SK-N-DZ (cell line): ENCODE measurements around the gene KCTD13.
A peak's percentile ranks its signal among the peaks of the same experiment; 100 is the strongest.
"Not testable (repeated sequence)": the region's sequence is repeated elsewhere in the genome, so short reads cannot be mapped to it uniquely, and the experiment has no call there.

ENCODE experiments used
- DNase-seq: peaks from one replicate; pipeline ENCODE4 v3.0.0-alpha.2; 2015; ENCODE audit warnings: low spot score

KCTD13 gene

GRCh38 chr16:29906520-29907244, 19.3 kb downstream of the KCTD13 start:
- DNase-seq = no peak

DNA sequence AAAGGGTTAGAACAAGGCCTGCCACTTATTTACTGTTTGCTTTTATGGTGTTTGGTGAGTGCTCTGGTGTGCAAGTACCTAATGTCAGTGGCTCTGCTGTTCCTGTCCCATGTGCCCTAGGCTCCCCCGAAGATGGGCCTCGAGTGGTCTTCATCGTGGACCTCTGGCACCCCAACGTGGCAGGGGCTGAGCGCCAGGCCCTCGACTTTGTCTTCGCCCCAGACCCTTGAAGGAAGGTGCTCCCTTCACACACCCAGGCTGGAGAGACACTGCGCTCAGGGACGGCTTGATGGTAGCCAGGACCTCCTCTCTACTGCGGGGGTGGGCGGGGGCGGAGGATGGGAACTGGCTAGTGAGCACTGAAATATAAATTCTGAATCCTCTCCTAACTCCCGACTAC, 20.4 kb downstream of the KCTD13 start:
- DNase-seq = no peak

DNA sequence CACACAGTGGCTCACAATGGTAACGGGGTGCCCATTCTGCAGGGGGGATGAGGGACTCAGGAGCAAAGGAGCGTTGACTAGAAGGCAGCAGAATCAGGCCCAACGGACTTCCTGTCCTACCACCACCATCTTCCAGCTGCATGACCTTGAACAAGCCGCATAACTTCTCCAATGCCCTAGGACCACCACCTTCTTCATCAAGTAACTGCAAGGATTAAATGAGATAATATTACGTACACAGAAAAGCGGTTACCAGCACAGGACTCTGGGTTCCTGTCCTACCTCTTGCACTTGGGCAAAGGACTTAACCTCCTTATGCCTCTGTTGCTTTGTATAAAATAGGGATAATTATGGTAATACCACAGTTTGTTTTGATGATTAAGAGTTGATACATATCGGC, 21.1 kb downstream of the KCTD13 start:
- no peak for DNase-seq

DNA sequence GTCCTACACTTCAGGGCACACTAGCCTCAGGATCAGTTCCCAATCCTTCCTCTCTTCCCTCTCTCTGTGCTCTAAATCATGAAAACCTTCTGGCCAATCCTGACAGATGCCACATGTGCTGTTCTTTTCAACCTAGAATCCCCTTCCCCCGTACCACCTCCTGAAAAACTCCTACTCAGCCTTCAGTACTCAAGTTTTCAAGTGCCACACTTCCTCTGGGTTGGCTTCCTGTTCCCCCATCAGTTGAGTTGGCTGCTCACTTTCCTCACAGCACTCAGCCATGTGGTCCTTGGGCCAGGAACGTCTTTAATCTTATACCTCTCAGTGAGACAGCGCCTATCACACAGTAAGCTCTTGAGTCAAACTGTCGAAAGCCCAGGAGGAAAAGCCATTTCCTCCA, 22.4 kb downstream of the KCTD13 start:
- DNase-seq = no peak

GRCh38 chr16:29901607-29901945, 24.4 kb downstream of the KCTD13 start:
- DNase-seq = no peak

DNA sequence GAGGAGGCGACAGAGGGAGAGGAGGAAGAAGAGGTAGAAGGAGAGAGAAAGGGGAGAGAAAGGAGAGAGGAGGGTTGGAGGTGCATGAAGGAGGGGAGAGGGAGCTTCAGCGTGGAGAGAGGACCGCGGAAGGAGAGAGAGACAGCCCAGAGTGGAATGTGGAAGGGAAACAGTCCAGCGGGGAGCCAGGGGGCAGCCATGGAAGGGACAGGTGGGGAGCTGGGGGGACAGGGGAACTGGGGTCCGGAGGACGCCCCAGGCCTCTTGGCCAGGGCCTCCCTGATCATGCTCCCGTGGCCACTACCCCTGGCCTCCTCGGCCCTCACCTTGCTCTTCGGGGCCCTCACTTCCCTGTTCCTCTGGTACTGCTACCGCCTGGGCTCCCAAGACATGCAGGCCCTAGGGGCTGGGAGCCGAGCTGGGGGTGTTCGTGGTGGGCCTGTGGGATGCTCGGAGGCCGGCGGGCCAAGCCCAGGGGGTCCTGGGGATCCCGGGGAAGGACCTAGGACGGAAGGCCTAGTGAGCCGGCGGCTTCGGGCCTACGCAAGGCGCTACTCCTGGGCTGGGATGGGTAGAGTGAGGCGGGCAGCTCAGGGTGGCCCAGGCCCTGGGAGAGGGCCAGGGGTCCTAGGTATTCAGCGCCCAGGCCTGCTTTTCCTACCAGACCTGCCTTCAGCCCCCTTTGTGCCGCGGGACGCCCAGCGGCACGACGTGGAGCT, 25.0 kb downstream of the KCTD13 start:
- peak; percentile 29 for DNase-seq

GRCh38 chr16:29900102-29900887, 25.7 kb downstream of the KCTD13 start, which contains the start of gene ASPHD1:
Gene ASPHD1 (plus strand): TSS chr16:29900488. CDS start chr16:29900972, 484 bp downstream.
- DNase-seq = peak; percentile 87

GRCh38 chr16:29899516-29900101, 26.4 kb downstream of the KCTD13 start, which contains the start of gene SEZ6L2:
Gene SEZ6L2 (minus strand): TSS chr16:29899550. CDS start chr16:29899019, 531 bp downstream.
- DNase-seq = peak; percentile 95

- DNase-seq = no peak
Observed at GRCh38 chr16:29898804-29899515, 27.1 kb downstream of the KCTD13 start.

GRCh38 chr16:29898135-29898803, 27.8 kb downstream of the KCTD13 start:
- no peak for DNase-seq

- no peak for DNase-seq
Observed at GRCh38 chr16:29897333-29897732, 28.7 kb downstream of the KCTD13 start.

DNA sequence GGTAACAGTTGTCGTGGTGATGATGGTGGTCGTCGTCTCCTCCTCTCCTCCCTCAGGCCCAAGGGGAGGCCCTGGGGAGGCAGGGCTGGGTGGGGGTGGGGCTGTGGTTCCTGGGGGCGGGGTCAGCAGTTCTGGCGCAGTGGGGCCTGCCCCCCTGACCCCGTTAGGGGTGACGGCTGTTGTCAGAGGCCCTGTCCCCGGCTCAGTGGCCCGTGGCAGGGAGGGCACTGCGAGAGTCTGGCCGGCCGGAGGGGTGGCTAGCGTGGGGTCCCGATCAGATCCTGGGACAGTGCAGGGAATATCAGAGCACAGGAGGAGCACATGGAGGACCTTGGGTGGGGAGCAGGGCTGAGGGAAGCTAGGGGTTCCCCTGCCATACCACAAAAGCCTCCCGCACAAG, 29.2 kb downstream of the KCTD13 start:
- no peak for DNase-seq

GRCh38 chr16:29894352-29894751, 31.7 kb downstream of the KCTD13 start:
- DNase-seq = no peak

GRCh38 chr16:29893553-29893952, 32.5 kb downstream of the KCTD13 start:
- no peak for DNase-seq

- DNase-seq = no peak
Observed at GRCh38 chr16:29892458-29892813, 33.6 kb downstream of the KCTD13 start.

- no peak for DNase-seq
Observed at GRCh38 chr16:29891525-29892457, 34.2 kb downstream of the KCTD13 start.

DNA sequence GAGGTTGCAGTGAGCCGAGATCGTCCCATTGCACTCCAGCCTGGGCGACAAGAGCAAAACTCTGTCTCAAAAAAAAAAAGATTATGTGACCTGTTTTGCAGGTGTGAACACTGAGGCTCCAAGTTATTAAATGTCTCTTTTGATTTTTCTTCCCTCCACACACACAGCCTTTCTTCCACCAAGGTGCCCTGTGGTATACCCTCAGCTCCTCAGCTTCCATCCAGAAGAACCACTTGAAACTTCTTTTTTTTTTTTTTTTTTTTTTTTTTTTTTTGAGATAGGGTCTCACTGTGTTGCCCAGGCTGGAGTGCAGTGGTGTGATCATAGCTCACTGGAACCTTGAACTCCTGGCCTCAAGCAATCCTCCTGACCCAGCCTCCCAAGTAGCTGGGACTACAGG, 36.7 kb downstream of the KCTD13 start:
- not testable (repeated sequence) for DNase-seq

DNA sequence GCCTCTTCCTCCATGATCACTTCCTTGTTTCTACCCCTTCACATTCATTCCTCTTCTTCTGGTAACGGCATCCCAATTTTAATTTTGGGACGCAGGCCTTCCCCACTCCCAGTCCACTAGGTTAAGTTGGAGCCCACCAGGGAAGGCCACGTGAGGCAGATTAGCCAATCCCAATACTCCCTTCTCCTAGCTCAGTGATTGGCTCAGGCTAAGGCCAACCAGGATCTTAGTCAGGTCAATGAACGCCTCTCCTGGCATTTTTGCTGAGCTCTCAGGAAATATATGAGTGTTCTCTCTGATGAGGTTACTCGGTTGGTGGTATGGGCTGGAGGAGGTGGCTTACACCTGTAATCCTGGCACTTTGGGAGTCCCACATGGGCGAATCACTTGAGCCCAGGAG, 42.0 kb downstream of the KCTD13 start:
- no peak for DNase-seq

- no peak for DNase-seq
Observed at GRCh38 chr16:29881050-29881449, 45.0 kb downstream of the KCTD13 start.

GRCh38 chr16:29878172-29878571, 47.9 kb downstream of the KCTD13 start:
- DNase-seq = no peak
